PFSK-1 (cell line): ENCODE measurements around the gene DDAH1.

Experiments used
- FOXP2 ChIP-seq: optimal IDR thresholded peaks from 2 replicates; pipeline ENCODE3; 2011; ENCODE audit warnings: borderline replicate concordance, control low read depth, inconsistent platforms; ENCODE audit not compliant: insufficient read depth; ENCODE audit errors: extremely low read length, extremely low read depth
- POLR2AphosphoS5 ChIP-seq: IDR thresholded peaks from 2 replicates; pipeline ENCODE4 v1.6.1; 2012; ENCODE audit warnings: low read depth, mild to moderate bottlenecking, control low read depth, low read length, moderate library complexity
- SIN3A ChIP-seq: IDR thresholded peaks from 2 replicates; pipeline ENCODE4 v1.6.1; 2012; ENCODE audit warnings: mild to moderate bottlenecking, low read length, moderate library complexity, borderline replicate concordance; ENCODE audit not compliant: insufficient read depth
- TAF1 ChIP-seq: IDR thresholded peaks from 2 replicates; pipeline ENCODE4 v1.6.1; 2012; ENCODE audit warnings: low read length, control low read depth, borderline replicate concordance; ENCODE audit not compliant: insufficient read depth
- TF ChIP-seq, protein P1 (sequence below), 2 experiments: IDR thresholded peaks; 2 replicates each; pipeline versions ENCODE4 v1.6.1 to v1.8.0; 2011 to 2012; ENCODE audit warnings: low read depth in 2 of 2, low read length in 2 of 2, control low read depth in 1 of 2, inconsistent platforms in 1 of 2, mild to moderate bottlenecking in 1 of 2, moderate library complexity in 1 of 2; ENCODE audit not compliant: insufficient read depth in 1 of 2

DDAH1 gene

DNA sequence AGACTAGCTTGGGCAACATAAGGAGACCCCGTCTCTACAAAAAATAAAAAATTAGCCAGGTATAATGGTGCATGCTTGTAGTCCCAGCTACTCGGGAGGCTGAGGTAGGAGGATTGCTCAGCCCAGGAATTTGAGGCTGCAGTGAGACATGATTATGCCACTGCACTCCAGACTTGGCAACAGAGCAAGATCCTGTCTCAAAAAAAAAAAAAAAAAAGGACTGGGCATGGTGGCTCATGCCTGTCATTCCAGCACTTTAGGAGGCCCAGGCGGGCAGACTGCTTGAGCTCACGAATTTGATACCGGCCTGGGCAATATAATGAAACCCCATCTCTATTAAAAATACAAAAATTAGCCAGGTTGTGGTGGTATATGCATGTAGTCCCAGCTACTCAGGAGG lies 141.2 kb downstream of the DDAH1 start:
- TF ChIP-seq POLR2AphosphoS5, result no peak
- TF ChIP-seq, protein P1, sequence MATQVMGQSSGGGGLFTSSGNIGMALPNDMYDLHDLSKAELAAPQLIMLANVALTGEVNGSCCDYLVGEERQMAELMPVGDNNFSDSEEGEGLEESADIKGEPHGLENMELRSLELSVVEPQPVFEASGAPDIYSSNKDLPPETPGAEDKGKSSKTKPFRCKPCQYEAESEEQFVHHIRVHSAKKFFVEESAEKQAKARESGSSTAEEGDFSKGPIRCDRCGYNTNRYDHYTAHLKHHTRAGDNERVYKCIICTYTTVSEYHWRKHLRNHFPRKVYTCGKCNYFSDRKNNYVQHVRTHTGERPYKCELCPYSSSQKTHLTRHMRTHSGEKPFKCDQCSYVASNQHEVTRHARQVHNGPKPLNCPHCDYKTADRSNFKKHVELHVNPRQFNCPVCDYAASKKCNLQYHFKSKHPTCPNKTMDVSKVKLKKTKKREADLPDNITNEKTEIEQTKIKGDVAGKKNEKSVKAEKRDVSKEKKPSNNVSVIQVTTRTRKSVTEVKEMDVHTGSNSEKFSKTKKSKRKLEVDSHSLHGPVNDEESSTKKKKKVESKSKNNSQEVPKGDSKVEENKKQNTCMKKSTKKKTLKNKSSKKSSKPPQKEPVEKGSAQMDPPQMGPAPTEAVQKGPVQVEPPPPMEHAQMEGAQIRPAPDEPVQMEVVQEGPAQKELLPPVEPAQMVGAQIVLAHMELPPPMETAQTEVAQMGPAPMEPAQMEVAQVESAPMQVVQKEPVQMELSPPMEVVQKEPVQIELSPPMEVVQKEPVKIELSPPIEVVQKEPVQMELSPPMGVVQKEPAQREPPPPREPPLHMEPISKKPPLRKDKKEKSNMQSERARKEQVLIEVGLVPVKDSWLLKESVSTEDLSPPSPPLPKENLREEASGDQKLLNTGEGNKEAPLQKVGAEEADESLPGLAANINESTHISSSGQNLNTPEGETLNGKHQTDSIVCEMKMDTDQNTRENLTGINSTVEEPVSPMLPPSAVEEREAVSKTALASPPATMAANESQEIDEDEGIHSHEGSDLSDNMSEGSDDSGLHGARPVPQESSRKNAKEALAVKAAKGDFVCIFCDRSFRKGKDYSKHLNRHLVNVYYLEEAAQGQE (IDR thresholded peaks at IDR 0.05; ENCODE audit: insufficient read depth in 1 of 2, low read depth in 2 of 2, low read length in 2 of 2), result no peak
- no peak for TF ChIP-seq FOXP2
- TF ChIP-seq TAF1, result no peak
- TF ChIP-seq SIN3A, result no peak

DNA sequence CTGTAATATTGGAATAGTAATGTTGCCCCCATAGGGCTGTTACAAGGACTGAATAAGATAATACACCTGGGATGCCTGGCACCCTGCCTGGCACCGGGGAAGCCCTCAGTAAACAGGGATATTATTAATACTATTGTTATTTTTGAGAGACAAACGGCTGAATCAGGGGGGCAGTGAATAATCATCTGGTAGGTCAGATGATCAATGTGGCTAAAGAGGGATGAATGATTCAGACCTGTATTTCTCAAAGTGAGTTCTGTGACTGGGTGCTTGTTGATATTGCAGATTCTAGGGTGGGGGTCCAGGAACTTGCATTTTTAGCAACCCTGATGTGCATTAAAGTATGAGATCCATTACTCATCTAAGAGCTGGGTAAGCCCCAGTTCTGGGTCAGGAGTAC lies 142.3 kb downstream of the DDAH1 start:
- TF ChIP-seq FOXP2 (no peak), TAF1 (no peak), POLR2AphosphoS5 (no peak), SIN3A (no peak)
- TF ChIP-seq, protein P1 (IDR thresholded peaks at IDR 0.05; ENCODE audit: insufficient read depth in 1 of 2, low read depth in 2 of 2, low read length in 2 of 2), result no peak

DNA sequence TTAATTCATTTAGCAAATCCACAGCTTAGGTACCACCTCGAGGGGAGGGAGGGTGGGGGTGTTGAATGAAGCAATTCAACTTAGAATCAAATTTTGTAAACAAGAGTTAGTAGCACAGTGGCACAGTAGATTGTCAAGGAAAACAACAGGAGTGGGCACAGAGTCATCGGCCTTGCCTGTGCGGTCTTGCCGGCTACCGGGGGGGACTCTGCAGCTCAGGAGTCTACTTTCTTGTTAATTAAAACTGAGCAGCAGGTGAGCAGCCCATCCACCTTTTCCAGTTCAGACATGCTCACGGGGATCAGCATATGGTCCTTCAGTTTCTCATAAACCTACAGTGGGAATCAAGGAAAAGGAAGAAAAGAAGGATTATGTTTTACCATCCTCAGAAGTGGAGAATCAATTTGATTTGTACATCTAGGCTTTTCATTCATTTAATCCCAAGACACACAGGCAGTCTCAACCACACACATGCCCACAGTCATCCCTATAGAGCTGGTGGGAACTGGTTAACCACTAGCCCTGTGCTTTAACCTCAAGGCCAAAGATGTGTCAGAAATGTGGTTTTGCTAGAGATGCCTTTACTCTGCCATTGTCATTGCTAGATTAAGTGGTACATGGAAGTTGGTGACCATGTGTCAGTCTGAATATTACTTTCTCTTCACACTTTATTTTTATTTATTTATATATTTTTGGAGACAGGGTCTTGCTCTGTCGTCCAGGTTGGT lies 143.6 kb downstream of the DDAH1 start:
- TF ChIP-seq, protein P1 (IDR thresholded peaks at IDR 0.05; ENCODE audit: insufficient read depth in 1 of 2, low read depth in 2 of 2, low read length in 2 of 2), result no peak
- TF ChIP-seq POLR2AphosphoS5 (no peak), FOXP2 (no peak), TAF1 (no peak), SIN3A (no peak)

DNA sequence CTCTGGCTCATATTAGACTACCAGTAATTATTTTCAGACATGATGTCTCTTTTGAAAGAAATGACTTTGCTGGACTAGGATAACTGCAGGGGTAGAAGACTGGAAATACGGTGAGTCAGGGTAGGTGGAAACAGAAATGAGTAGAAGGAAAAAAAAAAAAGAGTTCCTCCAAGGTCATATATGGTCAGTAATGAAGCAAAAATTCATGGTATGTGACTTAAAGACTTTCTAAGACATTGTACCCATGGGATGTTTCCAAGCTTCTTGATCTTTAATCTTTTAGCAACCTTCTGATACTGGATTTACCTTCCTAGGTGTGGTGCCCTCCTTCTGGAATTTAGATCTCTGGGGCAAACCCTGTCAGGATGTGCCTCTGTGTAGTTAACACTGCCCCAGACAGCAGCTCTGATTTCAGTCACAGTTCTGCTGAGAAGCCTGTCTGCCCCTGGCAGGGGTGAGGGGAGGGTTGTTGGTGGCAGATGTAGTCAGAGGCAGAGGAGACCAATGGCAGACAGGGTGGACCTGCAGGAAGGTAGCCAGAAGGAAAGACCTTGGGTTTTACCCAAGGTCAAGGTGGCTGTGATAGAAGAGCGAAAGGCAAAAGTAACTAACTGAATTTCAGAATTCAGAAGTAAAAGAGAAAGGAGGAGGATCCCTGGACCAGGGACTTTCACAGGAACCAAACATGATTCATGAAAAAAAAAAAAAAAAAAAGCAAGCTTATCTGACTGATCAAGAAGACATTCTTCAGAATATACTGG lies 144.4 kb downstream of the DDAH1 start:
- no peak for TF ChIP-seq POLR2AphosphoS5
- TF ChIP-seq FOXP2, result no peak
- TF ChIP-seq, protein P1 (IDR thresholded peaks at IDR 0.05; ENCODE audit: insufficient read depth in 1 of 2, low read depth in 2 of 2, low read length in 2 of 2), result no peak
- TF ChIP-seq SIN3A, result no peak
- no peak for TF ChIP-seq TAF1
